ENCODE measurements around the gene CRYGS. TPM values are rescaled to one million over a fixed set of nuclear protein-coding genes. Genes with fewer than 3 reads are reported as not detected.
"Not testable (repeated sequence)": the region's sequence is repeated elsewhere in the genome, so short reads cannot be mapped to it uniquely, and the experiment has no call there.

The CRYGS gene
- not detected for polyA plus RNA-seq (ENCODE audit: low read depth in 6 of 6)

DNA sequence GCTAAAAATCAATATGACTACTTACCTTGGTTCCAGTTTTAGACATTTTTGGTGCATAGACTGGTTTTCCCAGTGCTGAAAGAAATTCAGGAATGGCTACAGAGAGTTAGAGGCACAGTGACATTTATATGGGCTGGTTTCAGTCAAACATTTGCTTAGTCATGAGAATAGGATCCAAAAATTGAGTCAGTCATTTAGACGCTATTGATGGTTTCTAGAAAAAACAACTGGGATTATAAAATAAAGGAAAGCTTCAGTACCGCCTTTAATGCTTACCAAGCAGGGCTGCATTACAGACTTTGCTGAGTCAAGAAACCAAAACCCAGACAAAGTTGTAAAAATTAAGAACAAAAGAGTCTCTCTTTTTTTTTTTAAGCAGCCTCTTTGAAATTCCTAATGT is at the start of gene CRYGS:
TSS of gene CRYGS (minus strand) at position 100 of the 400 bp plus-strand sequence. CDS start at position 46, 54 bp downstream.
- no peak within 1 kb of the TSS for H3K27ac Mint-ChIP-seq

DNA sequence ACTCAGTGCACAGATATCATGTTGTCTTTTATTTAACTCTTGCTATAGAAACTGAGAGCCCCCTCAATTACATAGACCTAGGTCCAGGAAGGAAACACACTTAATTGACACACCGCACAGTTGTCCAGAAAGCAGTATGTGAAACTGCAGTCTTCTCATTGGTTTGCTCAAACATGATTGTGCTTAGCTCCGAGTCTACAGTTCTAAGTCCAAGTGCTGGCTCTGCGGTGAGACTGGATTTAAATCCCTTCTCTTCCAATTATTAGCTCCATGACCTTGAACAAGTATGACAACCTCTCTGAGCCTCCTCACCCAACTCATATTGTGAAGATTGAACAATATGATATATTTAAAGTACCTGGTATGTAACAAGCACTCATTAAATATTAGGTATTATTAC is 49.7 kb upstream of the CRYGS start:
- H3K9me3 Mint-ChIP-seq: no peaks in the 10 kb centered on the region
- no peak for ATAC-seq (ENCODE audit: low read depth in 2 of 2)

More for the DNA sequence above, at the start of gene CRYGS:
- peaks cover 0 to 10% (median 6%) of the 10 kb centered on the region in 3 donors for H3K27me3 Mint-ChIP-seq
- no peaks in the 10 kb centered on the region for H3K9me3 Mint-ChIP-seq
- peaks cover 5 to 10% (median 6%) of the 10 kb centered on the region in 3 donors for H3K4me1 Mint-ChIP-seq
- DNase-seq: no peak
- peaks cover 0 to 13% of the 10 kb centered on the region in 2 donors for H3K36me3 Mint-ChIP-seq
- H3K4me3 Mint-ChIP-seq: no peak within 1 kb of the TSS
- no peak for ATAC-seq (ENCODE audit: low read depth in 2 of 2)

DNA sequence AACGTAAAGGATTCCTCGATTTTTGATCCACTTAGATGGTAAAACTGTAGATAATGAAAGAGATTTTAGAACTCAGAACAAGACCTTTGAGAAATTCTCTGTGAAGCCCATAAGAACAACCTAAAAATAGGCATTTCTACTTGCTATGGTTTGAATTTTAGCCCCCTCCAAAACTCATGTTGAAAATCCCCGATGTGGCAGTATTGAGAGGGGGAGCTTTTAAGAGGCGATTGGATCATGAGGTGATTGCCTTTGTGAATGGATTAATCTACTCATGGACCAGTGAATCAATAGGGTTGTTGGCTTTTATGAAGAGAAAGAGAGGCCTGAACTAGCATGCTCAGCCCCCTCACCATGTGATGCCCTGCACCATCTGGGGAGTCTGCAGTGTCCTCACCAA is 48.5 kb upstream of the CRYGS start:
- no peaks in the 10 kb centered on the region for H3K4me1 Mint-ChIP-seq
- H3K36me3 Mint-ChIP-seq: no peaks in the 10 kb centered on the region
- DNase-seq (no peak), ATAC-seq (ENCODE audit: low read depth in 2 of 2) (no peak)
- peaks cover 4 to 7% (median 6%) of the 10 kb centered on the region in 3 donors for H3K27me3 Mint-ChIP-seq
- no peaks in the 10 kb centered on the region for H3K9me3 Mint-ChIP-seq
- H3K27ac Mint-ChIP-seq: no peak overlapping the region
- no peak overlapping the region for H3K4me3 Mint-ChIP-seq

More for the DNA sequence above, 49.7 kb upstream of the CRYGS start:
- H3K27ac Mint-ChIP-seq: no peak overlapping the region
- no peak overlapping the region for H3K4me3 Mint-ChIP-seq
- peaks cover 4 to 15% (median 6%) of the 10 kb centered on the region in 3 donors for H3K27me3 Mint-ChIP-seq
- H3K4me1 Mint-ChIP-seq: no peaks in the 10 kb centered on the region
- H3K36me3 Mint-ChIP-seq: no peaks in the 10 kb centered on the region
- no peak for DNase-seq

DNA sequence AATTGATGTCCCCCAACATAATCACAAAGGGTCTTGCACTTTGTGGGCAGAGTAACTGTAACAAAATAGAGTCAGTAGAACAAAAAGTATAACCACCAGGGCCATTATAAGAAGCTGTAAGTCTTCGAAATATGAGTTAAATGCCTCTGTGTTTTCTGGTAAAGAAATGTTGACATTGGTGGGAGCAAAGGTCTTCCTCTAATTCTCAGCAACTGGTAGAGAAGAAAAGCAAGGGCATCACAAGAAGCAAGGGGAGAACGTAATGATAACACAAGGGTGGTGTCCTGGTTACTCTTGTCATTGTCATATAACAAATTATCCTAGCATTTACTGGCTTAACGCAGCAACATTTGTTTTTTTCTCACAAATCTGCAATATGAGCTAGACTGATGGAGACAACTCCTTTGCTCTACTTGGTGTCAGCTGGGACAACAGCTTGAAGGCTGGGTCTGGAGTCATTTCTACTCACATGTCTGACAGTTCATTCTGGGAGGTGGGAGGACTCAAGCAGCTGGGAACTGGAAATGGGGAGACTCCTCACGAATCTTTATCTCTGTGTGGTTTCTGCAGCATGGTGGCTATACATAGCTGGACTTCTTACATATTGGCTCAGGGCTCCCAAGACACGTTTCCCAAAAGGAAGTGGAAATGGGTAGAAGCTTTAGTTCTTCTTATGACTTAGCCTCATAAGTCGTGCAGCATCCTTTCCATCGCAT is 46.6 kb upstream of the CRYGS start:
- DNase-seq (no peak), ATAC-seq (ENCODE audit: low read depth in 2 of 2) (no peak)
- Mint-ChIP-seq H3K36me3 (peaks cover 0 to 4% of the 10 kb centered on the region in 2 donors), H3K4me1 (no peaks in the 10 kb centered on the region), H3K27me3 (peaks cover 0 to 4% (median 0%) of the 10 kb centered on the region in 3 donors), H3K4me3 (no peak overlapping the region), H3K27ac (no peak overlapping the region), H3K9me3 (no peaks in the 10 kb centered on the region)

DNA sequence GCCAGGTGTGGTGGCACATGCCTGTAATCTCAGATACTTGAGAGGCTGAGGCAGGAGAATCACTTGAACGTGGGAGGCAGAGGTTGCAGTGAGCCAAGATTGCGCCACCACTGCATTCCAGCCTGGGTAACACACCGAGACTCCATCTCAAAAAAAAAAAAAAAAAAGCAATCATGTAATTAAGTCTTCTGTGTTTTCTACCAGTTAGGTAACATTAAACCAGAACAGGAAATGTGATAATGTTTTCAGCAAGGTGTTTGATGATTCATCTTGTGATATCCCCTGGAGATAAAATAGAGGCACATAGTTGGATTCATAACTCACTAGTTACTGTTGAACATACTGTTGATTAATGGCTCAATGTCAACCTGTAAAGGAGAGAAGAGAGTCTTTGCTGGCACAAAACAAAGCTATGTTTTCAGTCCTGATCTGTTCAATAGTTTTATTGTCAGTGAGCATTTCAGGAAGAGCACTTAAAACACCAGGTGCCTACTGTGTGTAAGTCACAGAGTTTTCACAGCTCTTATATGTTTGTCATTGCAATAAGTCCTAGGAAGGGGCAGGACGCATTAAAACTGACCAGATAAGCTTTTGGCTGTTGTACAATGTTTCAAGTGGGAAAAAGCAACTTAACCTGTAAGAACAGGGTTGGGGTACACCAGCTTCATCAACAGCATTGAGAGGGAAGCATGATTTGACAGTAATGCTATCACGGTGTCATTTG is 45.8 kb upstream of the CRYGS start:
- no peaks in the 10 kb centered on the region for H3K9me3 Mint-ChIP-seq
- H3K27me3 Mint-ChIP-seq: peaks cover 0 to 4% (median 0%) of the 10 kb centered on the region in 3 donors
- H3K4me1 Mint-ChIP-seq: no peaks in the 10 kb centered on the region
- no peak overlapping the region for H3K4me3 Mint-ChIP-seq
- ATAC-seq (ENCODE audit: low read depth in 2 of 2): no peak
- no peak overlapping the region for H3K27ac Mint-ChIP-seq
- DNase-seq: no peak
- peaks cover 1 to 7% of the 10 kb centered on the region in 2 donors for H3K36me3 Mint-ChIP-seq

DNA sequence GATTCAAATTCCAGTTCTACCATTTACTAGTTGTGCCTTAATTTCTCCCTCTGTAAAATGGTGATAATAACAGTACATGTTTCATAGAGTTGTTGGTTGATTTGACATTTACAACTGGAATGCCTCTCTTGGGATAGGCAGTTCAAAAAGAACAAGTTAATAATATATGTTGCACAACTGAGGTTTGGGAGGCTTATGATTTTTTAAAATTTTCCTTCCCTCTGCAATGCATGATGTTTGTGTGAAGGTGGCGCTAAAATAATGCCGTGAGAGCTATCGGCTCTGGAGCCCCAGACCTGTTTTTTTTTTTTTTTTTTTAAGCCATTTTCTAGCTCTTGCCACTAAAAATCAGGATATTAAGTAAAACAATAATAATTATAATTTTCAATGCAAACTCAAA is 44.9 kb upstream of the CRYGS start:
- no peaks in the 10 kb centered on the region for H3K4me1 Mint-ChIP-seq
- H3K27ac Mint-ChIP-seq: no peak overlapping the region
- no peak overlapping the region for H3K4me3 Mint-ChIP-seq
- ATAC-seq (ENCODE audit: low read depth in 2 of 2) (no peak), DNase-seq (no peak)
- peaks cover 0 to 4% (median 0%) of the 10 kb centered on the region in 3 donors for H3K27me3 Mint-ChIP-seq
- H3K36me3 Mint-ChIP-seq: peaks cover 10 to 16% of the 10 kb centered on the region in 2 donors
- no peaks in the 10 kb centered on the region for H3K9me3 Mint-ChIP-seq

DNA sequence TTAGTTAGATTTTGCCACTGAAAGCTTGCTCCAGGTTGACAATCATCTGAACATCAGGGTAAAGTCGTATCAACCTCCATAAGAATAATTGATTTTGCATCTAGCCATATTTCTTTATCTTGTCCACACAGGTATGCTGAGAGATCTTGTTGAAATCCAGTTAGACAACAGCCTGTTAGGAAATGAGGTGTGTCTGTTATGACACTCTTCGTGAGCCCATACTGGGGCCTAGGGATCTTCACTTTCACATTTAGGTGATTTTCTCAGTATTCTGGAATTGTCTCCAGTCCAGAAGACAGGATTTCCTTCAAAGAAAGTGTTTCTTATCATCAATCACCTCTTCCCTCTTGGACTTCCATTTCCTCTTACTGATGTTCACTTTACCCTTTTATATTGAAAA is 44.5 kb upstream of the CRYGS start:
- DNase-seq: no peak
- H3K4me1 Mint-ChIP-seq: no peaks in the 10 kb centered on the region
- no peak overlapping the region for H3K27ac Mint-ChIP-seq
- H3K27me3 Mint-ChIP-seq: peaks cover 0 to 4% (median 0%) of the 10 kb centered on the region in 3 donors
- H3K9me3 Mint-ChIP-seq: no peaks in the 10 kb centered on the region
- H3K4me3 Mint-ChIP-seq: no peak overlapping the region
- peaks cover 15 to 17% of the 10 kb centered on the region in 2 donors for H3K36me3 Mint-ChIP-seq
- no peak for ATAC-seq (ENCODE audit: low read depth in 2 of 2)

DNA sequence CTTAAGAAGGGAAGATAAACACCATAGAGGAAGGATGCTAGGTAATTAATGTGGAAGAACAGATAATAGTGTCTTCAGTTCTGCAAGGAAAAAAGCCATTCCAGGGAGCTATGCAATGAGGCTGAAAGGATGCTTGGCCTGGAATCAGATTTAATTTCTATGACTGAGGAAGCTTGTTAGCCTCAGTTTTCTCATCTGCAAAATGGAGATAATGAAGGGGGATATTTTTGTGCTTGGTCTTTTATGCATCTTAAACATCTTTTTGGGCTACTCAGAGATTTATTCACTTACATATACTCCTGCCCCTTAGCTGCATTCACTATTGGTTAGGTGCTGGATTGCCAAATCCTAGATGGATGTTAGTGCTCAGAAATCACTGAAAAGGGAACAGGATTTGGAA is 43.0 kb upstream of the CRYGS start:
- no peak overlapping the region for H3K27ac Mint-ChIP-seq
- no peak overlapping the region for H3K4me3 Mint-ChIP-seq
- H3K27me3 Mint-ChIP-seq: no peaks in the 10 kb centered on the region
- H3K9me3 Mint-ChIP-seq: no peaks in the 10 kb centered on the region
- no peaks in the 10 kb centered on the region for H3K4me1 Mint-ChIP-seq
- no peak for ATAC-seq (ENCODE audit: low read depth in 2 of 2)
- DNase-seq: no peak
- peaks cover 21 to 24% of the 10 kb centered on the region in 2 donors for H3K36me3 Mint-ChIP-seq

DNA sequence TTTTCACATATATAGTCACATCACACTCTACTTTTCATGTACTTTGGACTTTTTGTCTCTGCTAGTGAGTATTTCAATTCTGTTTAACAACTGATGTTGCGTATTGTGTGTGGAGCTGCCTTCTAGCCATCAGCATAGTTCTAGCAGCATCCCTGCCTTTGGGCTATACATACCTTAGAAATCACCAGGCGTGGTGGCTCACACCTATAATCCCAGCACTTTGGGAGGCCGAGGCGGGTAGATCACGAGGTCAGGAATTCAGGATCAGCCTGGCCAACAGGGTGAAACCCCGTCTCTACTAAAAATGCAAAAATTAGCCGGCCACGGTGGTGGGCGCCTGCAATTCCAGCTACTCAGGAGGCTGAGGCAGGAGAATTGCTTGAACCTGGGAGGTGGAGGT is 42.1 kb upstream of the CRYGS start:
- ATAC-seq (ENCODE audit: low read depth in 2 of 2); DNase-seq; H3K4me3 Mint-ChIP-seq; H3K27me3 Mint-ChIP-seq; H3K4me1 Mint-ChIP-seq; H3K9me3 Mint-ChIP-seq; H3K27ac Mint-ChIP-seq: not testable (repeated sequence)
- peaks cover 21 to 34% of the 10 kb centered on the region in 2 donors for H3K36me3 Mint-ChIP-seq

DNA sequence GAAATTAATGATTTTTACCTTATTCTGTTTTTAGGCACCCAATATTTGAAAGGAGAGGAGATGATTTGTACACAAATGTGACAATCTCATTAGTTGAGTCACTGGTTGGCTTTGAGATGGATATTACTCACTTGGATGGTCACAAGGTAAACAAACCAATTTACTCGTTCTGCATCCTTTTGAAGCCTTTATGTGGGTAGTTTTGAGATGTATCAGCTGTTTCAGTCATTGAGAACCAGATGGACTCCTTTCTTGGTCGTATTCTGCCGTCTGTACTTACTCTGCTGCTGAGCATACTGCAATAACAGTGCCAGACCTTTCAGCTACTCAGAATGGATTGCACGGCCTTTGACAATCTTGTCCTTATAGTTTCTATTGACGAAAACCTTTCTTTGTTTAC is 39.7 kb upstream of the CRYGS start:
- Mint-ChIP-seq H3K27ac (no peak overlapping the region), H3K4me1 (no peaks in the 10 kb centered on the region), H3K9me3 (no peaks in the 10 kb centered on the region), H3K36me3 (peaks cover 25 to 47% of the 10 kb centered on the region in 2 donors), H3K27me3 (no peaks in the 10 kb centered on the region), H3K4me3 (no peak overlapping the region)
- ATAC-seq (ENCODE audit: low read depth in 2 of 2) (no peak), DNase-seq (no peak)

DNA sequence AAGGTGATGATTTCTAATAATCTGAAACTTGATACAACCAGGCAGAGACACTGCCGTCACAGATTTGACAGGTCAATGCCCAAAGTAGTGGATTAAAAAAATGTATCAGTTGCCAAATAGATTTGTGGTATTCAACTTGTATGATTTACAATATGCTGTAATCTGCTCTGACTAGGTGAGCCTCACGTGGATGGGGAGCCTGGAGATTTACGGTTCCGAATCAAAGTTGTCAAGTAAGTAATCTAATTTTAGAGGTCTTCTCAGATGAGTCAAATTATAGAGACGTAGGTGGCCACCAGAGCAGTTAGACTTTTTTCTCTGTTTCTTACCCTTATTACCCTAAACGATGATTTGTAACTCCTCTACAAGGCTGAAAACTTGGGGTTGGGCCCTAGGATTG is 38.4 kb upstream of the CRYGS start:
- no peaks in the 10 kb centered on the region for H3K27me3 Mint-ChIP-seq
- H3K9me3 Mint-ChIP-seq: no peaks in the 10 kb centered on the region
- peaks cover 0 to 3% (median 0%) of the 10 kb centered on the region in 3 donors for H3K4me1 Mint-ChIP-seq
- no peak overlapping the region for H3K27ac Mint-ChIP-seq
- H3K36me3 Mint-ChIP-seq: peaks cover 25 to 54% of the 10 kb centered on the region in 2 donors
- no peak for DNase-seq
- no peak for ATAC-seq (ENCODE audit: low read depth in 2 of 2)
- no peak overlapping the region for H3K4me3 Mint-ChIP-seq

DNA sequence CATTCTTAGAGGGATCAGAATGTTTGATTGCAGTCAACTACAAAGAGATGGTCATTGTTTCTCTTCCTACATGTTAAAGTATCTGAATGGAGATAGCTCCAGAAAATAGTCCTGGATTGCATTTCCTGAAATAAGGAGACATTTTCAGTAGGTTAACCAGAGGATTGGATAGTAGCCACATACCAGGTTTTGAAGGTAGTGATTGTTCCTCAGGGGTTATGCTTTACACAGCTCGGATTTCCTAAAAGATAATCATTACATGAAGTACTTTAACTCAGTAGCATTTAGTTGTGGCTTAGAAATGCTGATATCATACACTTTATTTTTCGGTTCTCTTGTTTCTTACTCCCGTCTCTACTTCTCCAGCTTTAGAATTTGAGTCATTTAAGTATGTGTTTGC is 36.6 kb upstream of the CRYGS start:
- peaks cover 0 to 3% (median 0%) of the 10 kb centered on the region in 3 donors for H3K4me1 Mint-ChIP-seq

DNA sequence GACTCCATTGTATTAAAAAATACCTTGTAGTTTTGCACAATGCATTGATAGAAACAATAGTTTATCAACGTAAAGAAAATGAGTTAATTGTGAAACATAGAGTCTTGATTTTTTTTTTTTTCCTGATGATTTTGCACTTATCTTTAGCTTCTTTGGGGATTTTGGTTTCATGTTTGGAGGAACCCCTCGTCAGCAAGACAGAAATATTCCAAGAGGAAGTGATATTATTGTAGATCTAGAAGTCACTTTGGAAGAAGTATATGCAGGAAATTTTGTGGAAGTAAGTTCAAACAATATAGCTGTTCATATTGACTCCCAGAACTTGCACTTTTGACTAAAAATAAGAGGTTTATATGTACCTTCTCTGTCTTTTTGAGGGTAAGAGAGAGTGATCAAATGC is 33.3 kb upstream of the CRYGS start:
- DNase-seq: no peak
- H3K27ac Mint-ChIP-seq: peak overlapping the region in 2 of 6 donors; percentile 52 to 74
- H3K9me3 Mint-ChIP-seq: no peaks in the 10 kb centered on the region
- H3K4me1 Mint-ChIP-seq: peaks cover under 1 to 6% (median 3%) of the 10 kb centered on the region in 3 donors
- peaks cover 9 to 31% of the 10 kb centered on the region in 2 donors for H3K36me3 Mint-ChIP-seq
- ATAC-seq (ENCODE audit: low read depth in 2 of 2): no peak
- H3K27me3 Mint-ChIP-seq: no peaks in the 10 kb centered on the region
- H3K4me3 Mint-ChIP-seq: no peak overlapping the region

More for the DNA sequence above, 36.6 kb upstream of the CRYGS start:
- no peaks in the 10 kb centered on the region for H3K27me3 Mint-ChIP-seq
- no peak for ATAC-seq (ENCODE audit: low read depth in 2 of 2)
- H3K4me3 Mint-ChIP-seq: no peak overlapping the region
- peak overlapping the region in 1 of 6 donors; percentile 51 for H3K27ac Mint-ChIP-seq
- DNase-seq: no peak
- peaks cover 27 to 54% of the 10 kb centered on the region in 2 donors for H3K36me3 Mint-ChIP-seq
- H3K9me3 Mint-ChIP-seq: no peaks in the 10 kb centered on the region

DNA sequence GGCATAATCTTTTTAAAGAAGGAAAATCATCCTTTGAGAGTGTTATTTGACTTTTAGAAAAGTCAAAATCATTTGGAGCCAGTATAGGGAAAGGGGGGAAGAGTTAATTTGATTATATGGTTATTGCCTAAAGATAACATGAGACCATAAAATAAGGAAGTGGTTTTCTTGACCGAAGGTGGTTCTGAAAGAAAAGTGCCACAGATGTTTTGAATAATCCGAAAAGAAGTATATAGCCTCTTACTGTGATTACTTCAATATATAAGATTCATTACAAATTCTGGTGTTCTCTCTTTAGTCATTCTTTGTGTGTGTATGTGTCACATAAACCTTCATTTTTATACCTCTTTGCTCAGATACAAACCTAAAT is 27.4 kb upstream of the CRYGS start:
- Mint-ChIP-seq H3K4me3 (peak overlapping the region; percentile 90 to 99 (median 96)), H3K27me3 (no peaks in the 10 kb centered on the region), H3K4me1 (peaks cover 29 to 43% (median 42%) of the 10 kb centered on the region in 3 donors), H3K9me3 (no peaks in the 10 kb centered on the region), H3K36me3 (peaks cover 0 to 5% of the 10 kb centered on the region in 2 donors), H3K27ac (peak overlapping the region; percentile 93 to 99 (median 98))
- no peak for DNase-seq
- ATAC-seq (ENCODE audit: low read depth in 2 of 2): no peak
